ENCODE results near the gene TP53I11.

Gene TP53I11

GRCh38 chr11:44943118-44943517 lies 7.6 kb downstream of the TP53I11 start:
- TF ChIP-seq CTCF (IDR thresholded peaks at IDR 0.05; ENCODE audit: low read depth, low read length) = no peak
- H3K9me3 ChIP-seq (ENCODE audit: severe bottlenecking) = no peaks in the 10 kb centered on the region
- DNase-seq = no peak
- H3K4me3 ChIP-seq (ENCODE audit: low read depth, low read length) = no peak overlapping the region
- H3K36me3 ChIP-seq = peaks cover 79% of the 10 kb centered on the region
- H3K27me3 ChIP-seq (ENCODE audit: insufficient read depth, low read depth, severe bottlenecking) = no peaks in the 10 kb centered on the region
- H3K27ac ChIP-seq = no peak overlapping the region; the same call in 1 of the 2 replicates

- DNase-seq = no peak
- H3K36me3 ChIP-seq = peaks cover 79% of the 10 kb centered on the region
- H3K9me3 ChIP-seq (ENCODE audit: severe bottlenecking) = no peaks in the 10 kb centered on the region
- TF ChIP-seq CTCF (IDR thresholded peaks at IDR 0.05; ENCODE audit: low read depth, low read length) = no peak
- no peak overlapping the region for H3K4me3 ChIP-seq (ENCODE audit: low read depth, low read length)
- H3K27ac ChIP-seq = no peak overlapping the region; the same call in 1 of the 2 replicates
- H3K27me3 ChIP-seq (ENCODE audit: insufficient read depth, low read depth, severe bottlenecking) = no peaks in the 10 kb centered on the region
These were observed 8.4 kb downstream of the TP53I11 start for GRCh38 chr11:44942029-44942955.

- no peak for DNase-seq
- H3K4me3 ChIP-seq (ENCODE audit: low read depth, low read length) = no peak overlapping the region
- H3K9me3 ChIP-seq (ENCODE audit: severe bottlenecking) = no peaks in the 10 kb centered on the region
- peaks cover 76% of the 10 kb centered on the region for H3K36me3 ChIP-seq
- H3K27ac ChIP-seq = no peak overlapping the region; the same call in 1 of the 2 replicates
- no peaks in the 10 kb centered on the region for H3K27me3 ChIP-seq (ENCODE audit: insufficient read depth, low read depth, severe bottlenecking)
- TF ChIP-seq CTCF (IDR thresholded peaks at IDR 0.05; ENCODE audit: low read depth, low read length) = no peak
These were observed 9.2 kb downstream of the TP53I11 start for GRCh38 chr11:44941259-44942021.

- Histone ChIP-seq H3K36me3 (peaks cover 76% of the 10 kb centered on the region), H3K9me3 (ENCODE audit: severe bottlenecking) (no peaks in the 10 kb centered on the region), H3K4me3 (ENCODE audit: low read depth, low read length) (no peak overlapping the region), H3K27me3 (ENCODE audit: insufficient read depth, low read depth, severe bottlenecking) (no peaks in the 10 kb centered on the region), H3K27ac (no peak overlapping the region)
- no peak for TF ChIP-seq CTCF (IDR thresholded peaks at IDR 0.05; ENCODE audit: low read depth, low read length)
- no peak for DNase-seq
These were observed 9.8 kb downstream of the TP53I11 start for GRCh38 chr11:44940835-44941234.

GRCh38 chr11:44940404-44940803 lies 10.3 kb downstream of the TP53I11 start:
- peaks cover 74% of the 10 kb centered on the region for H3K36me3 ChIP-seq
- no peaks in the 10 kb centered on the region for H3K27me3 ChIP-seq (ENCODE audit: insufficient read depth, low read depth, severe bottlenecking)
- H3K4me3 ChIP-seq (ENCODE audit: low read depth, low read length) = no peak overlapping the region
- no peak for TF ChIP-seq CTCF (IDR thresholded peaks at IDR 0.05; ENCODE audit: low read depth, low read length)
- DNase-seq = no peak
- H3K27ac ChIP-seq = no peak overlapping the region
- no peaks in the 10 kb centered on the region for H3K9me3 ChIP-seq (ENCODE audit: severe bottlenecking)

Data from WERI-Rb-1 (cell line).